Astrocyte (in vitro differentiated cells and primary cell): Measurements from ENCODE around the gene ZNF683. TPM values are rescaled to one million over a fixed set of nuclear protein-coding genes. Genes with fewer than 3 reads are reported as not detected.

Experiments used
- DNase-seq: peaks from one replicate; pipeline ENCODE4 v3.0.0-alpha.2; 2010; ENCODE audit warnings: low read depth
- FAIRE-seq: peaks from 2 replicates; lab custom pipeline; 2011; peaks lifted over from hg19 to GRCh38; lab: Jason Lieb, UNC
- H2AFZ ChIP-seq: 2 replicates; pipeline ENCODE4 v1.6.0; 2012; ENCODE audit warnings: low read depth, low read length, inconsistent platforms
- H3K27ac ChIP-seq: 2 replicates; pipeline ENCODE4 v1.5.1; 2011; ENCODE audit warnings: low read depth, low read length, inconsistent platforms
- H3K27me3 ChIP-seq: 2 replicates; pipeline ENCODE4 v1.6.0; 2011; ENCODE audit warnings: low read length, inconsistent platforms; ENCODE audit not compliant: insufficient read depth
- H3K36me3 ChIP-seq: 2 replicates; pipeline ENCODE4 v1.5.1; 2011; ENCODE audit warnings: low read length, inconsistent platforms; ENCODE audit not compliant: insufficient read depth
- H3K4me1 ChIP-seq: 2 replicates; pipeline ENCODE4 v1.5.1; 2011; ENCODE audit warnings: low read length, inconsistent platforms; ENCODE audit not compliant: insufficient read depth
- H3K4me2 ChIP-seq: 2 replicates; pipeline ENCODE4 v1.6.0; 2012; ENCODE audit warnings: low read length, inconsistent platforms
- H3K4me3 ChIP-seq: 2 replicates; pipeline ENCODE4 v1.5.1; 2011; ENCODE audit warnings: low read depth, mild to moderate bottlenecking, low read length, inconsistent platforms; ENCODE audit not compliant: insufficient read depth
- H3K79me2 ChIP-seq: 2 replicates; pipeline ENCODE4 v1.6.0; 2012; ENCODE audit warnings: mild to moderate bottlenecking, low read length, inconsistent platforms; ENCODE audit not compliant: insufficient read depth
- H3K9ac ChIP-seq: 2 replicates; pipeline ENCODE4 v1.6.0; 2012; ENCODE audit warnings: mild to moderate bottlenecking, low read length, inconsistent platforms
- H3K9me3 ChIP-seq: 2 replicates; pipeline ENCODE4 v1.5.1; 2012; ENCODE audit warnings: low read depth, mild to moderate bottlenecking, low read length, inconsistent platforms; ENCODE audit not compliant: insufficient read depth
- H4K20me1 ChIP-seq: 2 replicates; pipeline ENCODE4 v1.6.0; 2012; ENCODE audit warnings: low read length, inconsistent platforms; ENCODE audit not compliant: insufficient read depth
- H3K27ac Mint-ChIP-seq: one replicate; pipeline ENCODE4 v1.8.0; 2021; ENCODE audit warnings: mild to moderate bottlenecking, mixed read lengths; ENCODE audit not compliant: unreplicated experiment
- H3K27me3 Mint-ChIP-seq: one replicate; pipeline ENCODE4 v1.8.0; 2021; ENCODE audit warnings: low read depth, mixed read lengths; ENCODE audit not compliant: unreplicated experiment
- H3K36me3 Mint-ChIP-seq: one replicate; pipeline ENCODE4 v1.8.0; 2021; ENCODE audit warnings: low read depth, mixed read lengths; ENCODE audit not compliant: unreplicated experiment
- H3K4me1 Mint-ChIP-seq: one replicate; pipeline ENCODE4 v1.8.0; 2021; ENCODE audit warnings: low read depth, mixed read lengths; ENCODE audit not compliant: unreplicated experiment
- H3K4me3 Mint-ChIP-seq: one replicate; pipeline ENCODE4 v1.8.0; 2021; ENCODE audit warnings: mild to moderate bottlenecking, moderate library complexity, mixed read lengths; ENCODE audit not compliant: unreplicated experiment
- H3K9me3 Mint-ChIP-seq: one replicate; pipeline ENCODE4 v1.8.0; 2021; ENCODE audit warnings: mild to moderate bottlenecking, mixed read lengths; ENCODE audit not compliant: unreplicated experiment
- CTCF ChIP-seq: IDR thresholded peaks from 2 replicates; pipeline ENCODE4 v1.5.1; 2011; ENCODE audit warnings: low read depth, mild to moderate bottlenecking, inconsistent platforms, low read length, moderate library complexity; ENCODE audit not compliant: insufficient read depth
- EZH2 ChIP-seq: IDR thresholded peaks from 2 replicates; pipeline ENCODE4 v1.6.1; 2012; ENCODE audit warnings: mild to moderate bottlenecking, low read length, inconsistent platforms; ENCODE audit not compliant: insufficient read depth
- total RNA-seq: library from RNA; stranded (reverse); gene quantifications from 2 replicates; pipeline ENCODE4 v1.2.1, GENCODE V29; 2021

Gene ZNF683
- total RNA-seq, 1 donor from 2014 or later = not detected

DNA sequence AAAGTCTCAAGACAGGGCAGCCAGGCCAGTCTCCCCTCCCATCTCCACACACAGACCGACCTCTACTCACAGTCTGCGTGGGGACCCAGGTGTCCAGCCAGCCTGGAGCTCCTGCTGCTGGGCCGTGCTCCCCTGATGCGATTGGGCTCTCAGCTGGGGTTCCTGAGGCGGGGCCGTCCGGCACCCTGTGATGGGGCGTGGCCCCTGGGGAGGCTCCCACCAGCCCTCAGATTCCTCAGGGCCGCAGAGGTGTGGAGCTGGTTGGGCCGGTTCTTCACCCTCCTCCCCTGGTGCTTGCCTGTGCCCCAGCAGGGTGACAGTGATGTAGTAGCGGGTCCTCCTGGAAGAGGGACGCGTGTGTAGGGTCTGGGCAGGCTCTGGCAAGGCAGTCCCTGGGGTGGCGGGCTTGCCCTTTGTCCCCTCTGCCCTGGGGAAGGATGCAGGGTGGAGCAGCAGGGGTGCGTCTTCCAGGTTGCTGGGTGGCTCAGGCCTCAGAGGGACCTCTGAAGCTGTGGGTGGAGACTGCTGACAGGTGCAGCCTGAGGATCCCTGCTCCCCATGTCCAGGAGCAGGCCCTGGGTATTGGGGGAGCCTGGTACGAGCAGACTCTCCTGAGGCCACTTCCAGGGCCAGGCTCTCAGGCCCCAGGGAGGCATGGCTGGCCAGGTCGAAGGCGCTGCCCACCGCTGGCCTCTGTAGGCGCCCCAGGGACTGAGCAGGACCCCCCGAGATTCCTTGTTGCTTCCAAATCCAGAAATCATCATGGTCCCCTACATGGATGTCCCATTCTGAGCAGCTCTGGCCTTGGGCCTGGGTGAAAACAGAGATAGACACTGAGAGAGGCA lies 18.4 kb downstream of the ZNF683 start, which contains the start of gene CRYBG2:
CRYBG2 (minus strand) TSS at position 155 of the 845 bp plus-strand sequence. CDS start 7,473 bp downstream, outside the sequence.
- no peak for FAIRE-seq
- H3K9me3 ChIP-seq = no peaks in the 10 kb centered on the region
- H4K20me1 ChIP-seq = no peaks in the 10 kb centered on the region
- H3K9me3 Mint-ChIP-seq = no peaks in the 10 kb centered on the region
- no peaks in the 10 kb centered on the region for H3K79me2 ChIP-seq
- no peak within 1 kb of the TSS for H3K27ac Mint-ChIP-seq
- no peaks in the 10 kb centered on the region for H3K36me3 Mint-ChIP-seq
- H2AFZ ChIP-seq = no peak within 1 kb of the TSS
- H3K27ac ChIP-seq = no peak within 1 kb of the TSS
- H3K9ac ChIP-seq = no peak within 1 kb of the TSS
- TF ChIP-seq CTCF (no peak), EZH2 (no peak)
- no peaks in the 10 kb centered on the region for H3K27me3 ChIP-seq
- H3K4me2 ChIP-seq = no peak within 1 kb of the TSS
- H3K27me3 Mint-ChIP-seq = peaks cover 22% of the 10 kb centered on the region
- H3K4me3 ChIP-seq = no peak within 1 kb of the TSS
- H3K36me3 ChIP-seq = no peaks in the 10 kb centered on the region
- no peak within 1 kb of the TSS for H3K4me3 Mint-ChIP-seq
- H3K4me1 ChIP-seq = peaks cover 30% of the 10 kb centered on the region
- peaks cover 21% of the 10 kb centered on the region for H3K4me1 Mint-ChIP-seq
- DNase-seq = no peak

DNA sequence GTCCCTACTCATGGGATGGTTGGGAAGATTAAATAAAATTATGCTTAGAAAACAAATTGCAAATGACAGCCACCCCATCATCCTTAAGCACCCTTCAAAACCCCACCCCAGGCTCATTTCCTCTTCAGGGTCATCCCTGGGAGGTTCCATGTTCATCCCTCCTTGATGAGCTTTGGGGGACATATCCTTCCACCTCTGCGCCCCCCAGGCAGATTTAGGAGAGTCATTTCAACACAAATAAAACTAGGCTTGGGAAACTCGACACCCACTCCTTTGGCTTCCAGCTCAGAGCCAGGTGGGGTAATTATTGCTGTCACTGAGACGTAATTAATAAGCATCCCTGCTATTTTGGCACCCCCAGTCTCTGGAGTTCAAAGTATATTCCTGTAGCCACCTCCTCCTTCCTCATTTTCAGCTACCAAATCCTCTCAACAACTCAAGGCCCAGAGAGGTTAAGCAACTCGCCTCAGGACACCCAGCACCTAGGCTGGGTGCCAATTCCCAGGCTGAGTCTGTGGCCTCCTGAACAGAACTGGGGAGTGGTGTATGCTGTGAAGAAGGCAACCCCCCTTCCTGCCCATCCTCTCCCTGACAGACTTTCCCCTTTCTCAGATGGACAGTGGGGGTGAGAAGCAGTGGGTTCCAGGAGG lies 19.2 kb downstream of the ZNF683 start:
- DNase-seq (no peak), FAIRE-seq (no peak)
- H4K20me1 ChIP-seq = no peaks in the 10 kb centered on the region
- Mint-ChIP-seq H3K27me3 (peaks cover 14% of the 10 kb centered on the region), H3K4me1 (peaks cover 22% of the 10 kb centered on the region), H3K9me3 (no peaks in the 10 kb centered on the region), H3K27ac (no peak overlapping the region), H3K36me3 (no peaks in the 10 kb centered on the region), H3K4me3 (no peak overlapping the region)
- no peaks in the 10 kb centered on the region for H3K79me2 ChIP-seq
- H3K4me1 ChIP-seq = peaks cover 30% of the 10 kb centered on the region
- no peak overlapping the region for H2AFZ ChIP-seq
- H3K27ac ChIP-seq = no peak overlapping the region
- no peak for TF ChIP-seq CTCF
- no peaks in the 10 kb centered on the region for H3K36me3 ChIP-seq
- H3K4me2 ChIP-seq = no peak overlapping the region
- H3K4me3 ChIP-seq = no peak overlapping the region
- H3K9me3 ChIP-seq = no peaks in the 10 kb centered on the region
- H3K9ac ChIP-seq = no peak overlapping the region
- no peaks in the 10 kb centered on the region for H3K27me3 ChIP-seq
